GM21526 (cell line): ENCODE results near the gene IQGAP1.
"Not testable (repeated sequence)": the region's sequence is repeated elsewhere in the genome, so short reads cannot be mapped to it uniquely, and the experiment has no call there.

ENCODE experiments used
- ATAC-seq: cut with Tn5 transposase; IDR thresholded peaks from one replicate; pipeline ENCODE4 v1.9.1; 2021; ENCODE audit warnings: moderate library complexity; ENCODE audit not compliant: unreplicated experiment, low FRiP score

Gene IQGAP1

GRCh38 chr15:90481023-90481422 is 93.0 kb downstream of the IQGAP1 start:
- no peak for ATAC-seq

- no peak for ATAC-seq
Measured at GRCh38 chr15:90482124-90483011, 94.3 kb downstream of the IQGAP1 start.

DNA sequence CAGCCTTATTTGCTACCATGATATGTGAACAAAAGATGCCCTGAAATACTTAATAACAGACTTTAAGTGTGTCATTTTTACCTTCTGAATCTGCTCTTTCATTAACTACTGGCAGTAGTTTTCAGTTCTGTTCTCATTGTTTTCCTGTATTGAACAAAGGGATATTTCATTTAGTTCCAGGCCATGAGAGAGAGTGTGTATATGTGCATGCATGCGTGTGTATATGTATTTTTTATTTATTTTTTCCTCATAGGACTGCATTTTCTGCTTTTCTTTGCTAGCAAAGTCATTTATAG is 94.9 kb downstream of the IQGAP1 start:
- ATAC-seq = no peak

GRCh38 chr15:90483637-90484036 is 95.6 kb downstream of the IQGAP1 start:
- ATAC-seq = no peak

GRCh38 chr15:90487186-90487585 is 99.1 kb downstream of the IQGAP1 start:
- no peak for ATAC-seq

DNA sequence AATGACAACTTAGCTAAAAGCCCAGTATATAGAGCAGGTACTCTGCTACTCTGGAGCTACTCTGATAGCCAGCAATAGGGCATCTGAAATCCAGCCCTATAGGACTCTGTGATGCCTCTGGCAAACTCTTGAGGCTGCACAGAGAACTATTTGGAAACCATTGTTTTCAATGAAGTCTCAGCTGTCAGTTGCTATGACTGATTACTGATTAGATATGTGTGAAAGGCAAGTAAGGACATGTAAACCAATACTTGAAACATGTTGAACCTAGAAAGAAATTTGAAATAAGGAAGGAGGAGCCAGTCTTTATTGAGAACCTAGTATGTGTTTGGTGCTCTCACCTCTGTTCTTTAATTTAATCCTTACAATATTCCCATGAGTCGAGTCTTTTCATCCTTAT is 101.5 kb downstream of the IQGAP1 start:
- no peak for ATAC-seq

- ATAC-seq = no peak
Measured at GRCh38 chr15:90489944-90490343, 101.9 kb downstream of the IQGAP1 start.

DNA sequence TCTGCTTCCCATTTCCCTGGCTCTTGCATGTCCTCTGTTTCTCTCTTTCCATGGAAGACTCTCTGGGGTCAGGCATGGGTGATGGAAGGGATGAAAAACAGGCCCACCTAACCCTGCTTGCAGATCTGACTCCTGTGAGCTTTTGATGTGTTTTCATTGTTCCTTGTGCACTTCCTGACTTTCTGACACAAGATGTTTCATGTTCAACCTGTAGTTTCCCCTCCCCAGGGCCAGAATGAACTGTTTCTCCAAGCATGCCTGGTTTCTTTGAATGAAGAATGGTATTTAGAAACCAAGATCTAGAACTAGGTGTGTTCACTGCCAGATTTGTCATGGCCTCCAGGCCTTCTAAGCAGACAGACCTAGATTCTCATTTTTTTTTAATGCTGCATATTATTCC is 105.6 kb downstream of the IQGAP1 start:
- ATAC-seq = no peak

GRCh38 chr15:90495067-90495466 is 107.0 kb downstream of the IQGAP1 start:
- no peak for ATAC-seq

- no peak for ATAC-seq
Measured at GRCh38 chr15:90496791-90497190, 108.7 kb downstream of the IQGAP1 start.

DNA sequence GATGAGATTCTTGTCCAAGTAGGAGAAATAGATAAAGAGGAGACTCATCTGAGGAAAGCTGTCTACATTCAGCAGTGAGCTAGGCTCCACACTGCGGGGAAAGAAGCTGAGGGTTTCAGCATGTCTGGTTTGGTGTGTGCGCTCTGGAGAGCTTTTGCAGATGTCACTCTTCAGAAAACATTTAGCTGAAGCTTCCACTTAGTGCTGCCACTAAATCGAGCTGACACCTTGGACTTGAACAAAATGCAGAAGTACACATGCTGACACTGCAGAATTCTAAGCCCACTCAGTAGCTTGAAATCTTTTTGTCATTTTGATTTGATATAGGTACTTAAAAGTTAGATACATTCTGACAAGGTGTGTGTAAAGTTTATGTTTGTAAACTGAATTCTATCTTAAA is 109.3 kb downstream of the IQGAP1 start:
- no peak for ATAC-seq

DNA sequence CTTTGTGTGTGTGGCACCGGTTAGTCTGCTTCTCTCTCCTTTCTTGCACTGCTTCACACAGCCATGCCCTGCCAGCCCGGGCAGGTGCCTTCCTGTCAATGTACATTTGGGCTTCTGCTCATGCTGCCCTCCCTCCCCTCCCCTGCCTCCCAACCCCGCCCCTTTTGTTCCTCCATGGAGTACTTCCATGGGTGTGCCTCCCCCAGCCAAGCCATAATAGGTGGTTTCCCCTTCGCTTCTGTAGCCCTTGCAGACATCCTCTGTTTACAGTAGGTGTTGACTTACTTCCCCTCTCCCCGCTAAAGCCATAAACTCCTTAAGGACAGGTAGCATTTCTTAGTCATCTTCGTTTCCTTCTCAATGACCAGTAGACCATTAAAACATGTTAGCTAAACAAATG is 109.9 kb downstream of the IQGAP1 start:
- ATAC-seq = no peak

GRCh38 chr15:90500171-90500570 is 112.1 kb downstream of the IQGAP1 start:
- ATAC-seq = no peak

DNA sequence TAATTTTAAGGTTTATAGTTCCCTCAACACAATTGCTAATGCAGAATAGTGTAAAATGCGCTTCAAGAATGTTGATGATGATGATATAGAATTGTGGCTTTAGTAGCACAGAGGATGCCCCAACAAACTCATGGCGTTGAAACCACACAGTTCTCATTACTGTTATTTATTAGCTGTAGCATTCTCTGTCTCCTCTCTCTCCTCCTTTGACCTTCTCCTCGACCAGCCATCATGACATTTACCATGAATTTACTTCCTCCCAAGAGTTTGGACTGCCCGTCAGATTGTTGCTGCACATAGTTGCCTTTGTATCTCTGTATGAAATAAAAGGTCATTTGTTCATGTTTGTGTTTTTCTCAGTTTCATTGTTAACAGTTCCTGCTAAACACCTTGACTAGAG is 113.9 kb downstream of the IQGAP1 start:
- no peak for ATAC-seq

DNA sequence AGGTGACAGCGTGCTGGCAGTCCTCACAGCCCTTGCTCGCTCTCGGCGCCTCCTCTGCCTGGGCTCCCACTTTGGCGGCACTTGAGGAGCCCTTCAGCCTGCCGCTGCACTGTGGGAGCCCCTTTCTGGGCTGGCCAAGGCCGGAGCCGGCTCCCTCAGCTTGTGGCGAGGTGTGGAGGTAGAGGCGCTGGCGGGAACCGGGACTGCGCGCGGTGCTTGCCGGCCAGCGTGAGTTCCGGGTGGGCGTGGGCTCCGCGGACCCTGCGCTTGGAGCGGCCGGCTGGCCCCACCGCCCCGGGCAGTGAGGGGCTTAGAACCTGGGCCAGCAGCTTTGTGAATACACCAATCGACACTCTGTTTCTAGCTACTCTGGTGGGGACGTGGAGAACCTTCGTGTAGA is 122.7 kb downstream of the IQGAP1 start:
- not testable (repeated sequence) for ATAC-seq

DNA sequence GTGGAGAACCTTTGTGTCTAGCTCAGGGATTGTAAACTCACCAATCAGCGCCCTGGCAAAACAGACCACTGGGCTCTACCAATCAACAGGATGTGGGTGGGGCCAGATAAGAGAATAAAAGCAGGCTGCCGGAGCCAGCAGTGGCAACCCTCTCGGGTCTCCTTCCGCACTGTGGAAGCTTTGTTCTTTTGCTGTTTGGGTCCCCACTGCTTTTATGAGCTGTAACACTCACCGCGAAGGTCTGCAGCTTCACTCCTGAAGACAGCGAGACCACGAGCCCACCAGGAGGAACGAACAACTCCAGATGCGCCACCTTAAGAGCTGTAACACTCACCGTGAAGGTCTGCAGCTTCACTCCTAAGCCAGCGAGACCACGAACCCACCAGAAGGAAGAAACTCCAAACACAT is 123.2 kb downstream of the IQGAP1 start:
- not testable (repeated sequence) for ATAC-seq

DNA sequence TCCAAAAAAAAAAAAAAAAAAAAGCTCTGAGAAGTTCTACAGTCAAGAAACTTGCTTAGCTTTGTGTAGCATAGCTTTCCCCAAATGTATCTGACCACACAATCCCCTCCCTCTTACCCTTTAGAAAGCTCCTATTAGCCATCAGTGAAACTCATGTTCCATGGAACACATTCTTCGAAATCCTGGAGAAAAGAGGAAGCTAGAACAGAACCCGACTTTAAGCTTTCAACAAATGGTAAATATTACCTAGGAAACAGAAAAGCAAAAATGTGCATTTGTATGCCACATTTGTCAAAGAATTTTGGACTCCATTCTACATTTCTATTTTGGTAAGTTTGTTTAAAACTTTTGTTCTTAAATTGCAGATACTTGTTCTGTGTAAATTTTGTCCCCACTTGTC is 124.2 kb downstream of the IQGAP1 start:
- no peak for ATAC-seq

- no peak for ATAC-seq
Measured at GRCh38 chr15:90512981-90513380, 124.9 kb downstream of the IQGAP1 start.

- no peak for ATAC-seq
Measured at GRCh38 chr15:90513448-90513847, 125.4 kb downstream of the IQGAP1 start.

- ATAC-seq = not testable (repeated sequence)
Measured at GRCh38 chr15:90513893-90514292, 125.9 kb downstream of the IQGAP1 start.

- ATAC-seq = no peak
Measured at GRCh38 chr15:90519688-90520087, 131.6 kb downstream of the IQGAP1 start.

DNA sequence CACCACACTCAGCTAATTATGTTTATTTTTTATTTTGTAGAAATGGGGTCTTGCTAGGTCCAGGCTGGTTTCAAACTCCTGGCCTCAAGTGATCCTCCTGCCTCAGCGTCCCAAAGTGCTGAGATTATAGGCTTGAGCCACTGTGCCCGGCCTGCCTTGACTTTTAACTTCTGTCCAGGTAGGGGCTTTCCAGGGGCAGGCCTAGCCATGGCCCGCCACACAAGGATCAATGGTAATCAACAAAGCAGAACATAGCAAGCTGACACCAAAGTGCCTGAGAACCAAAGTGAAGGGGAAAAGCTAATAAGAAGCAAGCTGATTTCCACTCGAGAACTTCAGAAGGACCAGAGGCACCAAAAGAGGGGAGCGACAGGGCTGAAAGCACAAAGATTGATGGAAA is 132.3 kb downstream of the IQGAP1 start:
- no peak for ATAC-seq

DNA sequence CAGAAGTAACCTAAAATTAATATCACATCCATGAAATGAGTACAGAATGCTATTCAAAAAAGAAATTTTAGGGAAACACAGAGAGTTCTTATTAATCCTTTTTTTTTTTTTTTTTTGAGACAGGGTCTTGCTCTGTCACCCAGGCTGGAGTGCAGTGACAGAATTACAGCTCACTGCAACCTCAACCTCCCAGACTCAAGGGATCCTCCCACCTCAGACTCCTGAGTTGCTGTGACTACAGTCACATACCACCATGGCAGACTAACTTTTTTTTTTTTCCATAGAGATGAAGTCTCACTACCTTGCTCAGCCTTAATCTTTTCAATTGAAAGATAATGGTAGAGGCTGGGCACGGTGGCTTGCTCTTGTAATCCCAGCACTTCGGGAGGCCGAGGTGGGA is 135.3 kb downstream of the IQGAP1 start:
- no peak for ATAC-seq
